SK-N-SH (cell line): ENCODE data around the gene NIPAL3. TPM values are rescaled to one million over a fixed set of nuclear protein-coding genes. Genes with fewer than 3 reads are reported as not detected.

Source experiments
- CTCF ChIA-PET: fragments of 300-600, 350-600 bp; formaldehyde crosslinking; extraction: SDS; loops from one replicate; lab custom pipeline; 2021; lab: Yijun Ruan, JAX
- POLR2A ChIA-PET: fragments of 350-600 bp; sonication (Branson Sonifier 250); formaldehyde crosslinking; extraction: SDS; loops from one replicate; lab custom pipeline; 2020; ENCODE audit warnings: antibody characterized with exemption, inconsistent platforms; lab: Yijun Ruan, JAX
- DNase-seq: peaks from one replicate; pipeline ENCODE4 v3.0.0; 2012
- H2AFZ ChIP-seq: fragments of 200-600 bp; sonication (generic); 2 replicates; pipeline ENCODE4 v1.8.1; 2016; ENCODE audit warnings: antibody characterized with exemption, mild to moderate bottlenecking, low read depth
- H3F3A ChIP-seq: fragments of 200-600 bp; sonication (generic); replicated peaks from 2 replicates; pipeline ENCODE3; 2016; ENCODE audit warnings: antibody characterized with exemption, mild to moderate bottlenecking; ENCODE audit not compliant: insufficient read depth
- H3K27ac ChIP-seq, 2 experiments: fragments of 200-500 bp in 1 of 2; fragments of 200-600 bp in 1 of 2; sonication (Bioruptor generic) in 1 of 2; sonication (generic), shearing (Covaris generic) in 1 of 2; 2 replicates each; pipeline versions ENCODE4 v1.5.1 to v1.6.1; 2014 to 2016; ENCODE audit warnings: low read depth in 2 of 2, inconsistent platforms in 1 of 2, low read length in 1 of 2, mild to moderate bottlenecking in 1 of 2, mixed read lengths in 1 of 2
- H3K27me3 ChIP-seq: fragments of 200-600 bp; sonication (generic), shearing (Covaris generic); 2 replicates; pipeline ENCODE4 v1.6.1; 2016; ENCODE audit warnings: mixed run types; ENCODE audit not compliant: insufficient read depth
- H3K36me3 ChIP-seq, 2 experiments: fragments of 200-500 bp in 1 of 2; fragments of 200-600 bp in 1 of 2; sonication (Bioruptor generic) in 1 of 2; sonication (generic) in 1 of 2; replicated peaks in 1 of 2; 2 replicates each; pipeline versions ENCODE3 to v1.5.1; 2014 to 2016; ENCODE audit warnings: low read length in 1 of 2, mild to moderate bottlenecking in 1 of 2; ENCODE audit not compliant: insufficient read depth in 2 of 2, control insufficient read depth in 1 of 2
- H3K4me1 ChIP-seq, 2 experiments: fragments of 200-500 bp in 1 of 2; fragments of 200-600 bp in 1 of 2; sonication (Bioruptor generic) in 1 of 2; sonication (generic), shearing (Covaris generic) in 1 of 2; 2 replicates each; pipeline versions ENCODE4 v1.5.1 to v1.6.1; 2014 to 2016; ENCODE audit warnings: low read depth in 1 of 2, low read length in 1 of 2, mixed run types in 1 of 2; ENCODE audit not compliant: insufficient read depth in 2 of 2, control insufficient read depth in 1 of 2
- H3K4me2 ChIP-seq: fragments of 200-600 bp; sonication (generic), shearing (Covaris generic); 2 replicates; pipeline ENCODE4 v1.6.1; 2017; ENCODE audit warnings: mixed run types
- H3K4me3 ChIP-seq, 2 experiments: fragments of 200-500 bp in 1 of 2; fragments of 200-600 bp in 1 of 2; sonication (Bioruptor generic) in 1 of 2; sonication (generic), shearing (Covaris generic) in 1 of 2; 2 replicates each; pipeline versions ENCODE4 v1.5.1 to v1.8.1; 2014 to 2016; ENCODE audit warnings: low read depth in 2 of 2, inconsistent platforms in 1 of 2, low read length in 1 of 2, mild to moderate bottlenecking in 1 of 2, mixed read lengths in 1 of 2, moderate library complexity in 1 of 2
- H3K79me2 ChIP-seq: fragments of 200-600 bp; sonication (generic); 2 replicates; pipeline ENCODE4 v1.8.1; 2017; ENCODE audit warnings: mild to moderate bottlenecking; ENCODE audit not compliant: insufficient read depth
- H3K9ac ChIP-seq: fragments of 200-600 bp; sonication (generic); 2 replicates; pipeline ENCODE4 v1.6.1; 2017; ENCODE audit warnings: mixed run types
- H3K9me2 ChIP-seq: fragments of 200-600 bp; sonication (generic); 2 replicates; pipeline ENCODE4 v1.6.1; 2017; ENCODE audit warnings: mixed run types
- H3K9me3 ChIP-seq: fragments of 200-600 bp; sonication (generic); 2 replicates; pipeline ENCODE4 v1.6.1; 2017; ENCODE audit warnings: mixed run types, mild to moderate bottlenecking, moderate library complexity
- H4K20me1 ChIP-seq: fragments of 200-600 bp; sonication (generic); 2 replicates; pipeline ENCODE4 v1.6.1; 2017; ENCODE audit warnings: mild to moderate bottlenecking, mixed run types; ENCODE audit not compliant: insufficient read depth
- CHD2 ChIP-seq: fragments of 150-350 bp; IDR thresholded peaks from 2 replicates; pipeline ENCODE4 v1.6.1; 2018; ENCODE audit warnings: low read length; ENCODE audit not compliant: partially characterized antibody
- ELF1 ChIP-seq: IDR thresholded peaks from 2 replicates; pipeline ENCODE4 v1.4.0; 2012
- EP300 ChIP-seq, 2 experiments: IDR thresholded peaks; 2 replicates each; pipeline versions ENCODE4 v1.4.0 to v1.6.1; 2012; ENCODE audit warnings: borderline replicate concordance in 1 of 2, low read depth in 1 of 2, low read length in 1 of 2
- EZH2phosphoT487 ChIP-seq: fragments of 200-600 bp; sonication (generic); IDR thresholded peaks from 2 replicates; pipeline ENCODE4 v1.6.1; 2017; ENCODE audit warnings: low read depth, mixed run types, mild to moderate bottlenecking, antibody characterized with exemption, moderate library complexity, borderline replicate concordance
- FOXM1 ChIP-seq: IDR thresholded peaks from 2 replicates; pipeline ENCODE4 v1.4.0; 2012; ENCODE audit warnings: low read depth, mild to moderate bottlenecking
- JUND ChIP-seq: IDR thresholded peaks from 2 replicates; pipeline ENCODE4 v1.4.0; 2012
- MEF2A ChIP-seq: IDR thresholded peaks from 2 replicates; pipeline ENCODE4 v1.4.0; 2012; ENCODE audit warnings: low read depth, borderline replicate concordance
- NFIC ChIP-seq: IDR thresholded peaks from 2 replicates; pipeline ENCODE4 v1.4.0; 2012; ENCODE audit warnings: borderline replicate concordance
- POLR2AphosphoS5 ChIP-seq: IDR thresholded peaks from 2 replicates; pipeline ENCODE4 v1.6.1; 2012; ENCODE audit warnings: low read depth, low read length
- RAD21 ChIP-seq: IDR thresholded peaks from 2 replicates; pipeline ENCODE4 v1.6.1; 2012; ENCODE audit warnings: mild to moderate bottlenecking, low read length
- RFX5 ChIP-seq: IDR thresholded peaks from 2 replicates; pipeline ENCODE4 v1.6.1; 2012; ENCODE audit warnings: mild to moderate bottlenecking, improper control_type of control experiment, low read length
- SMC3 ChIP-seq: IDR thresholded peaks from 2 replicates; pipeline ENCODE4 v1.6.1; 2012; ENCODE audit warnings: low read depth, low read length, improper control_type of control experiment
- TCF12 ChIP-seq: IDR thresholded peaks from 2 replicates; pipeline ENCODE4 v1.4.0; 2012
- TEAD4 ChIP-seq: IDR thresholded peaks from 2 replicates; pipeline ENCODE4 v1.4.0; 2012; ENCODE audit warnings: mild to moderate bottlenecking, borderline replicate concordance; ENCODE audit not compliant: insufficient read depth
- WGBS: methylation state at CpG from one replicate; pipeline ENCODE4 v1.1.6; 2017; ENCODE audit warnings: low lambda C conversion rate; 5-methylcytosine and 5-hydroxymethylcytosine counted together
- polyA plus RNA-seq, 3 experiments: library from polyadenylated mRNA; depleted of rRNA; stranded (reverse); fragments of >200 nt; gene quantifications; 2 replicates each; pipeline ENCODE4 v1.2.3, GENCODE V29; 2012
- TF ChIP-seq, protein P1 (sequence below): fragments of 150-350 bp; IDR thresholded peaks from 2 replicates; pipeline ENCODE4 v1.6.1; 2016; ENCODE audit warnings: mild to moderate bottlenecking, low read depth, low read length

Gene NIPAL3
- polyA plus RNA-seq, 1 of the 3 experiments (the other 2 are of a cell fraction) = 20.3 TPM

DNA sequence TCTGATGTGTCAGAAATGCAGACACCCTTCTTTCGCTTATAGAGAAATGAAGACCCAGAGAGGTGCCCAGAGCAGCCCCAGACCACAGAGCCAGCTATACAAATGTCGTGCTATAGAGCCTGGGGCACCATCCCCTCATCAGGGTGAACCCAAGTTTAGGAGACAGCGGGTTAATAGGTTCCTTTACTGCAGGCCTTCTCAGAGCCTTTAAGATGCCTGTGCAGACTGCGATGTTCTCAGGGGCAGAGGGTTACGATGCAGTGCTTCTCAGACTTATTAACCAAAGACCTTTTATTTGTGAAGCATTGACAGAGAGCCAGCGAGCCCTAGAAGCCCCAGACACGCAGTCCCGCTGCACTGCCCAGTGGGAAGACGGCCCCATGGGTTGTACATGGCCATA, 48.9 kb upstream of the NIPAL3 start:
- H3K27me3 ChIP-seq = no peaks in the 10 kb centered on the region
- H3F3A ChIP-seq = peaks cover 13% of the 10 kb centered on the region
- no peak overlapping the region for H2AFZ ChIP-seq
- H3K9me2 ChIP-seq = no peaks in the 10 kb centered on the region
- no peak overlapping the region for H3K4me2 ChIP-seq
- no peaks in the 10 kb centered on the region for H3K79me2 ChIP-seq
- no peak overlapping the region for H3K9ac ChIP-seq
- peaks cover 11 to 15% of the 10 kb centered on the region in 2 experiments for H3K4me1 ChIP-seq
- H3K36me3 ChIP-seq = no peaks in the 10 kb centered on the region
- no peak overlapping the region for H3K27ac ChIP-seq
- no peaks in the 10 kb centered on the region for H3K9me3 ChIP-seq
- no peaks in the 10 kb centered on the region for H4K20me1 ChIP-seq
- no peak overlapping the region for H3K4me3 ChIP-seq
- no peak for TF ChIP-seq NFIC
- no peak for TF ChIP-seq ELF1
- no peak for TF ChIP-seq EZH2phosphoT487
- TF ChIP-seq RAD21 = no peak
- TF ChIP-seq CHD2 = no peak
- TF ChIP-seq TCF12 = no peak
- TF ChIP-seq MEF2A = no peak
- TF ChIP-seq POLR2AphosphoS5 = no peak
- TF ChIP-seq TEAD4 = no peak
- no peak for TF ChIP-seq JUND
- TF ChIP-seq FOXM1 = no peak
- TF ChIP-seq, protein P1, sequence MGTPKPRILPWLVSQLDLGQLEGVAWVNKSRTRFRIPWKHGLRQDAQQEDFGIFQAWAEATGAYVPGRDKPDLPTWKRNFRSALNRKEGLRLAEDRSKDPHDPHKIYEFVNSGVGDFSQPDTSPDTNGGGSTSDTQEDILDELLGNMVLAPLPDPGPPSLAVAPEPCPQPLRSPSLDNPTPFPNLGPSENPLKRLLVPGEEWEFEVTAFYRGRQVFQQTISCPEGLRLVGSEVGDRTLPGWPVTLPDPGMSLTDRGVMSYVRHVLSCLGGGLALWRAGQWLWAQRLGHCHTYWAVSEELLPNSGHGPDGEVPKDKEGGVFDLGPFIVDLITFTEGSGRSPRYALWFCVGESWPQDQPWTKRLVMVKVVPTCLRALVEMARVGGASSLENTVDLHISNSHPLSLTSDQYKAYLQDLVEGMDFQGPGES = no peak
- TF ChIP-seq RFX5 = no peak
- POLR2A ChIA-PET = no interaction called here
- CTCF ChIA-PET = interaction anchor here (3.2 to 5.1 kb wide), 2 partner anchors 25 to 166 kb away, joined by 33 to 41 read pairs; no protein-coding TSS in a partner anchor
- no peak for DNase-seq
- 96% methylated on average over 5 of the region's 9 CpGs for WGBS

DNA sequence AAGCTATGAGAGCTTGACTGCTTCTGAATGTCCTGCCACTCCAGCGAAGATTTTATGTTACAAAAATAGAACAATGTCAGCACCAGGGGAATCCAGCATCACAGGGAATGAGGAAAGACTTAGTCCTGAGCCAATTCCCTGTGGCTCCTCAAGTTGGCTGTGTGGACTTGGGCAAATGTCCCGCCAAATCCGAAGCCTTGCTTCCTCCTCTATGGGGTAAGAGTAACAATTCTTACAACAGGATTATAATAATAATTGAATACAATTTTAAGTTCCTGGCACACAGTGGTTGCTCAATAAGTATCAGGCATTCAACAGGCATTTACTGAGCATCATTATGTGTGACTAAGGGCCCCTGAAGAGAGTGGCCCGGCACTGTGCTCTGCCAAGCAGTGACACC, 46.4 kb upstream of the NIPAL3 start:
- no peak overlapping the region for H3K27ac ChIP-seq

More for the DNA sequence above, 46.4 kb upstream of the NIPAL3 start:
- H3K4me2 ChIP-seq = no peak overlapping the region
- H3K27me3 ChIP-seq = no peaks in the 10 kb centered on the region
- ChIA-PET POLR2A (no interaction called here), CTCF (interaction anchor here (1.8 to 5.1 kb wide), 2 partner anchors 23 to 168 kb away, joined by 7 to 41 read pairs; no protein-coding TSS in a partner anchor)
- no peak overlapping the region for H3K4me3 ChIP-seq
- no peaks in the 10 kb centered on the region for H3K9me3 ChIP-seq
- H3K36me3 ChIP-seq = no peaks in the 10 kb centered on the region
- no peak overlapping the region for H3K9ac ChIP-seq
- no peaks in the 10 kb centered on the region for H4K20me1 ChIP-seq
- H3F3A ChIP-seq = peaks cover 4% of the 10 kb centered on the region
- no peak for DNase-seq
- H3K4me1 ChIP-seq = peaks cover 9 to 15% of the 10 kb centered on the region in 2 experiments
- H3K9me2 ChIP-seq = no peaks in the 10 kb centered on the region
- H3K79me2 ChIP-seq = no peaks in the 10 kb centered on the region
- TF ChIP-seq ELF1 (no peak), FOXM1 (no peak), EP300 (IDR thresholded peaks at IDR 0.05; ENCODE audit: borderline replicate concordance in 1 of 2, low read depth in 1 of 2, low read length in 1 of 2) (no peak), RFX5 (no peak), SMC3 (no peak), TCF12 (no peak)
- 97% methylated on average over 4 of the region's 4 CpGs for WGBS
- no peak overlapping the region for H2AFZ ChIP-seq
